Occipital lobe (tissue), 2 donors: ENCODE measurements around the gene ATP4A. TPM values are rescaled to one million over a fixed set of nuclear protein-coding genes. Genes with fewer than 3 reads are reported as not detected.
A peak's percentile ranks its signal among the peaks of the same experiment; 100 is the strongest.
"Not testable (repeated sequence)": the region's sequence is repeated elsewhere in the genome, so short reads cannot be mapped to it uniquely, and the experiment has no call there.

ENCODE experiments used
- DNase-seq: peaks from one replicate; lab custom pipeline; 2025; lab: John Stamatoyannopoulos, UW
- total RNA-seq: library from RNA; depleted of rRNA; stranded (reverse); fragments of >200 nt; gene quantifications from one replicate; pipeline ENCODE4 v1.2.3, GENCODE V29; 2014

ATP4A gene
- total RNA-seq, result not detected

DNA sequence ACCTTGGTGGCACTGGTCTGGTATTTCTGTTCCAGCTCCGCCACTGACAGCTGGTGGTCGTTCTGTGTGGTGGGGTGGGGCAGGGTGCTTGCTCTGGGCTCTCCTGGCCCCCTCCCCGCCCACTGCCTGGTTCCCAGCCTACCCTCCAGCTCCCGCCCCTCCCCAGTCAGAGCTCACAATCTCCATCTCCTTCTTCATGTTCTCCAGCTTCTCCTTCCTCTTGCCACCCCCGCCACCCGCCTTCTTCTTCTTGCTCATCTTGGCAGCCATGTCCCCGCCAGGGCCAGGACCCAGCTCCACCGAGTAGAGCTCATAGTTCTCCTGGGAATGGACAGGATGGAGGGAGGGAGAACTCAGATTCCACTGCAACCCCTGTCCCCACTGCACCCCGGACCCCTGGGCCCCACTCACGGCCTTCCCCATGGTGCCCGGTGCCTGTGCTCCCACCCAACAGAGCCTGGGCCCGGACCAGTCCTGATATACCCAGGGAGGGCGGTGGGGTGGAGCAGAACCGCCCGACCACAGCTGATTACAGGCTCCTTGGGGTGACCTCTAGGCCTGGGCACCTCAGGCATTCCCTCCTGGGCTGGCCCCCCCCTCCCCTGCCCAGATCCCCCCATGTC is at the start of gene ATP4A:
Gene ATP4A (minus strand): TSS at position 452 of the 623 bp plus-strand sequence. CDS start 29 bp downstream, at position 423.
- DNase-seq, result no peak

DNA sequence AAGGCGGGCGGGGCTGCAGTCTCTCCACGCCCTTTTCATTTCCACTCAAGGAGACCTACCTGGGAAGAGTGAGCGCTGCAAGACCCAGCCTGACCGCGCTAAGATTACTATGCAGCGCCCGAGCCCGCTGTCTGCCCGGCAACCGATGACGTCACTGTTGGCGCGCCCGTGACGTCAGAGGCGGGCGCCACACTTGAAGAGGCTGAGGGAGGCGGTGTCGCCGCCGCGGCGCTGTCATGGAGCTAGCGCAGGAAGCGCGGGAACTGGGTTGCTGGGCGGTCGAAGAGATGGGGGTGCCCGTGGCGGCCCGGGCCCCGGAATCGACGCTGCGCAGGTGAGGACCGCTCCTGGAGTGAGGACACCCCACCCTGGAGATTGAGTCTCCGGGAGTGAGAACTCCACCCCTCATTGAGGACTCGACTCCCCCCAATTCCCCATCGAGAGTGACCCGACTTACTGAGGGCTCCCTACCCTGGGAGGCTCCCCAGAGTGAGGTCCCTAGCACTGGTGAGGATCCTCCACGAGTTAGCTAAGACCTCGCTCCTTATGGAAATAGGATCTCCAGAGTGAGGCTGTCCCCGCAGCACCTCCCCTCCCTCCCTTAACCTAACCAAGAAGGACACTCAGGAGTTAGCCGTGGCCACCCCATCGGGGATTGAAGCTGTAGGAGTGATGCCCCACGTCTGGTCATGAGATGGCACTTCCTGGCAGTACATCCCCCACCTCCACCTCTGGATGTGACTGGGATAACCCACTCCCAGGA is 49.3 kb upstream of the ATP4A start, which contains the start of gene HAUS5:
Gene HAUS5 (plus strand): TSS at position 177 of the 763 bp plus-strand sequence. CDS start 60 bp downstream, at position 237.
- peak; percentile 87 for DNase-seq

DNA sequence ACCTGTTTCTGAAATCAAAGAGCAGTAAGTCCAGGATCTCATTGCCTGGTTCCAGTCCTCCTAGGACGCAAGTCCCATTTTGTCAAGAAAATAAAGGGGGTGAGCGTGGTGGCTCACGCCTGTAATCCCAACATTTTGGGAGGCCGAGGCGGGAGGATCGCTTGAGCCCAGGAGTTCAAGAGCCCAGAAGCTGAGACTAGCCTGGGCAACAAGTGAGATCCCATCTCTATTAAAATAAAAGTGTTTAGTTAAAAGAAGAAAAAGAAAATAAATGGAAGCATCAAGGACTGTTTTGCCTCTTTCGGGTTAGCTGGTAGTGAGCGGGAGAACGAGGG is 48.7 kb upstream of the ATP4A start:
- DNase-seq, result no peak

DNA sequence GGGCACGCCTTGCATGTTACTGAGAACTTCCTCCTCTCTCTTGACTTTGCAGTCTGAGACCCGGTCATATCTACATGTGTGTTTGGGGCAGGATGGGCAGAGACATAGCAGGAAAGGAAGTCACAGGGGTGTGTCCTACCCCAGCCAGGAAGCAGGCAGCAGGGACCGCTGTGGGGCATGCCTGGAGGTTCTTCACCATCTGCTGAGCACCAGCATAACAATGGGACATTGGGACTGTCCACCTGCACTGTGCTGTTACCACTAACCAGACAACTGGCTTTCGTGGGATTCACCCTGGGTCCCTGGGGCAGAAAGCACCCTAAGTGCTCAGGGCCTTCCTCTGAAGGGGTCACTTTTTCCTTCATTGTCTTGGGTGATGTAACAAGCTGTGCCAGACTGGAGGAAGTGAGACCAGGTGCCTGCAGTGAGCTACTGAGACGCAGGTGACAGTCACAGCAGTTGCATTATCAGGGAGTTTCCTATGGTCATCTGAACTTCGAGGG is 46.4 kb upstream of the ATP4A start:
- no peak for DNase-seq

DNA sequence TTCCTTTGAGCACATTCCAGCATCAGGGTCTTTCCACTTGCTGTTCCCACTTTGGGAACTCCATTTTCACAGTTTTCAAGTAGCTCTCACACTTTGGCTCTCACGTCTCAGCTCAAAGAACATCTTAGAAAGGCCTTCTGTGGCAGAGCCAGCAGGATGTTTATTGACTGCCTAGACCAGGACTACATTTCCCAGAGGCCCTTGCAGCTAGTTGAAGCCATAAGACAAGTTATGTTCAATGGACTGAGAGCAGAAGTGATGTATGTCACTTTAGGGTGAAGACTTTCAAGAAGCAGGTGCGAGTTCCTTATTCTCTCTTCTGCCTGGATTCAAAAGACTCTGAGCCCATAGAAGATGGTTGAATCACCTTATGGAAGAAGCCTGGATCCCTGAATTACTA is 44.8 kb upstream of the ATP4A start:
- DNase-seq, result no peak

DNA sequence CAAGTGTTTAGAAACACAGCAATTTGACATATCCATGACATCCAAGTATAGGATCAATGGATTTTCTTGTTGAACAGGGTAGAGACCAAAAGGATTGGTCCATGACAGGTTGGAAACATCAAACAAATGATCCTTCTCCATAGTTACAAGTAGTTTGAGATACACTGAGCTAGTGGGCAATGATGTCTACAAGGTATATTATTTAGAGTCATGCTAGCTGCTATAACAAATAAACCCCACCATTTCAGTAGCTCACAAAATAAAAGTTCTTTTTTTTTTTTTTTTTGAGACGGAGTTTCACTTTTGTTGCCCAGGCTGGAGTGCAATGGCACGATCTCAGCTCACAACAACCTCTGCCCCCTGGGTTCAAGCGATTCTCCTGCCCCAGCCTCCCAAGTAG is 44.2 kb upstream of the ATP4A start:
- DNase-seq, result no peak

DNA sequence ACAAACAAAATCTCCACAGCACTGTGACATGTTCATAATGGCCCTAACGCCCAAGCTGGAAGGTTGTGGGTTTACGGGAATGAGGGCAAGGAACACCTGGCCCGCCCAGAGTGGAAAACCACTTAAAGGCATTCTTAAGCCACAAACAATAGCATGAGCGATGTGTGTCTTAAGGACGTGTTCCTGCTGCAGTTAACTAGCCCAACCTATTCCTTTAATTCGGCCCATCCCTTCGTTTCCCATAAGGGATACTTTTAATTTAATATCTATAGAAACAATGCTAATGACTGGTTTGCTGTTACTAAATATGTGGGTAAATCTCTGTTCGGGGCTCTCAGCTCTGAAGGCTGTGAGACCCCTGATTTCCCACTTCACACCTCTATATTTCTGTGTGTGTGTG is 43.7 kb upstream of the ATP4A start:
- not testable (repeated sequence) for DNase-seq

DNA sequence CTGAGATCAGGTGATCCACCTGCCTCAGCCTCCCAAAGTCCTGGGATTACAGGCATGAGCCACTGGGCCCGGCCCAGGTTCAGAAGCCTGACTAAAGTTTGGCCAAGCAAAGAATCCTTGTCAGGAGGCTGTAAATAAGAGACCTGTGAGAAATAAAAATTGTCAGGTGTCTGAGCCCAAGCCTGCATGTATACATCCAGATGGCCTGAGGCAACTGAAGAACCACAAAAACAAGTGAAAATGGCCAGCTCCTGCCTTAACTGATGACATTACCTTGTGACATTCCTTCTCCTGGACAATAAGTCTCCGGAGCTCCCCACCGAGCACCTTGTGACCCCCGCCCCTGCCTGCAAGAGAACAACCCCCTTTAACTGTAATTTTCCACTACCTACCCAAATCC is 41.0 kb upstream of the ATP4A start:
- DNase-seq, result not testable (repeated sequence)

DNA sequence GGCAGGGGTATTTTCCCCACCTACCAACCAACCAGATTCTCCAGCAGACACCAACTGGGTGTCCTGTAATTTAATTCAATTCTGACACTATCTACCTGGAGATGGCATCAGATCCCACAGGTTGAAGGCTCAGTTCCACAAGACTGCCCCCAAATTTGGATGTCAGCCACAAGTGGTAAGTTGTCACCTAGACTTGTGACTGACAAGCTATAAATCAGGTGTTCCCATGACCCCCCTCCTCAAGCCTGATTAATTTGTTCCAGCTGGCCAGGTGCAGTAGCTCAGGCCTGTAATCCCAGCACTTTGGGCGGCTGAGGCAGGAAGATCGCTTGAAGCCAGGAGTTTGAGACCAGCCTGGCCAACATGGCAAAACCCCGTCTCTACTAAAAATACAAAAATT is 38.5 kb upstream of the ATP4A start:
- no peak for DNase-seq

DNA sequence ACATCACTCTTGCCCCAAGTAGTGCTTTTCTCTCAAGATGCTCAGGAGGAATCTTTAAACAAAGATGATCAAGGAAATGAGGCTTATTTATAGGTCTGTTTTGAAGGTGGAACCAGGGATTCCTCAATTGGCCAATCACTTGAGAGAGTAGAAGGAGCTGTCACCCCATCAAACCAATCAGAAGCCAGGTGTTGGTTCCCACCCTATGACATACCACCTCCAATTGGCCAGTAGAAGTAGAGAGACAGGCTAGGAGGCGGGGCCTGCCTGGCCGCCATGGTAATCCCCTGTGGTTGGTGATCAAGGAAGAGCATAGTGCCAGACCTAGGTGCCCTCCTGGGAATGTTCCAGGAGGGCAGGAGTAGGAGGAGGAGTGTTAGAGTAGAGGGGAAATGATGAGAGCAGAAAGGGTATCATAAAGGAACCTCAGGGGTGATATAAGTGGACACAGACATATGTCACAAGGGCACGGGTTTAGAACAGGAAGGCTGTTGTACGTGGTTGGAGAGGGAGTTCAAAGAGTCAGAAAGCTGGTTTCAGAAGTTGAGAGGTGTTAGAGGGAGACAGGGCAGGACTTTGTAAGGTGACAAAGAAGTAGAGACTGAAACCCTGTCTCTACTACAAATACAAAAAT is 33.0 kb upstream of the ATP4A start:
- DNase-seq, result no peak

DNA sequence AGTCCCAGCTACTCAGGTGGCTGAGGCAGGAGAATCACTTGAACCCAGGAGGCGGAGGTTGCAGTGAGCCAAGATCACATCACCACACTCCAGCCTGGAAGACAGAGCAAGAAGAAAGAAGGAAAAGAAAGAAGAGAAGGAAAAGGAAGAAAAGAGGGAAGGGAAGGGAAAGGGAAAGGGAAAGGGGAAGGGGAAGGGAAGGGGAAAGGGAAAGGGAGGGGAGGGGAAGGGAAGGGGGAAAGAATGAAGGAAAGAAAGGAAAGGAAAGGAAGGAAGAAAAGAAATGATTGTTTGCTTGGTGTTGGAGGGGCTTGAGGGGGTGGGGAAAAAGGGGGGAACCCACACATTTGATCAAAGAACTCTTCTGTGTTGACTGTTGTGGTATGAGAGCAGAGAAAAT is 32.5 kb upstream of the ATP4A start:
- no peak for DNase-seq

DNA sequence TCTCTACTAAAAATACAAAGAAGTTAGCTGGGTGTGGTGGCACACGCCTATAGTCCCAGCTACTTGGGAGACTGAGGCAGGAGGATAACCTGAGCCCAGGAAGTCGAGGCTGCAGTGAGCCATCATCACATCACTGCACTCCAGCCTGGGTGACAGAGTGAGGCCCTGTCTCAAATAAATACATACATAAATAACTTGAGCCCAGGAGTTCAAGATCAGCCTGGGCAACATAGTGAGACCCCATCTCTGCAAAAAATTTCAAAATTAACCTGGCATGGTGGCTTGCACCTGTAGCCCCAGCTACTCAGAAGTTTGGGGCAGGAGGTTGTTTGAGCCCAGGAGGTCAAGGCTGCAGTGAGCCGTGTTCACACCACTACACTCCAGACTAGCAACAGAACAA is 31.6 kb upstream of the ATP4A start:
- not testable (repeated sequence) for DNase-seq

DNA sequence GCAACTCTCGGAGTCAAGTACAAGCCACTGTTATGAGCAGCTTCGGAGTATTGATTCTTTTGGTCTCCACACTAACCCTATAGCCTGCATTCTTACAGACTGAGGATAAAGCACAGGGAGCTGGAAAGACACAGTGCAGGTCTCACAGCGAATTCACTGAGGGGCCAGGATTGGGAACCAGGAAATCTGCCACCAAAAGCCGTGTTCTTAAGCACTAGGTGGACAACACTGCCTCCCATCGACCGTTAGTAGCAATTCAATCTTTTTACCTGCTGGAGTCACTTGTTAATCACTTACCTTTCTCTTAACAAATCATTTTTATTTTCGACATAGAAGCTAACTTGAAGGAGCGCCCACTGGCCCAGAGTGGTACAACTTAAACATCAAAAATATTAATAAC is 28.8 kb upstream of the ATP4A start:
- no peak for DNase-seq

DNA sequence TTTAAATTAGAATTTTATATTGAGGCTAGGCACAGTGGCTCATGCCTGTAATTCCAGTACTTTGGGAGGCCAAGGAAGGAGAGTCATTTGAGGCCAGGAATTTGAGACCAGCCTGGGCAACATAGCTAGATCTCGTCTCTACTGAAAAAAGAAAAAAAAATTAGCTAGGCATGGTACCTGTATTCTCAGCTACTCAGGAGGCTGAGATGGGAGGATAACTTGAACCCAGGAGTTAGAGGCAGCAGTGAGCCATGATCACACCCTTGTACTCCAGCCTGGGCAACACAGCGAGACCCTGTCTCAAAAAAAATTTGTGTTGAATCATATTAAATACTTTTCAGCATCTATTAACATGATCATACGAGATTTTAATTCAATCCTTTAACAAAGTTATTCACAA is 27.4 kb upstream of the ATP4A start:
- DNase-seq, result no peak

DNA sequence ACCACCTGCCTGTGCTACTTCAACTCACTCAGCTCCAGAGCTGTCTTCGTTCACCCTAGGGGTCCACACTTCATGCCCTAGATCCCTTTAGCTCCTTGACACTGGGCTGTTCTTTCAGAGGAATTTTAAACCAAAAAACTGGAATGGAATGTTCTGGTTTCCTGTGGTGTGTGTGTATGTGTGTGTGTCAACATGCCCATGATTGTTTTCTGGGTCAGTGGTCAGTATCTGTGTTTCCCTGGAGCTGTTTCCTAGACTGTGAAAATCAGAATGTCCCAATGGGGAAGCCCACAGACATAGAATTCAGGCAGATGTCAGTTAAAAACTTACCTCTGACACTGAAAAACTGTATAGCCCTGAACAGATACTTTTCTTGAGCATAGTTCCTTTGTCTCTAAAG is 23.9 kb upstream of the ATP4A start:
- DNase-seq, result no peak

DNA sequence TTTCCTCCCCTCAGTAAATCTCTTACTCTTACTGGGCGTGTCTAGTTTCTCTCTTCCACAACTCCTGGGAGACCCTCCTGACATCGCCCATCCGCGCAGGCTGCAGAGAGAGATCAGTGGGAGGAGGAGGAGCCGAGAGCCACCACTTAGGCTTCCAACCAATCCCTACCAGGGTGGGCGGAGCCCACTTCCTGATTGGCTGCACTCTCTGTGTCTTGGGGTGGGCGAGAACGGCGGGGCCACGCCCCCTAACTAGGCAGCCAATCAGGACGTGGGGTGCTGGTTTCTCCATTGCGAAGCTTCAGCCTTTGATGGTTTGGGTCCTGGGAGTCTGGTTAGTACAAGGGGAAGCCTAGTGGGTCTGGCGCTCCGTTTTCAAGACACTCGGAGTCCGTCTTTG is 22.4 kb upstream of the ATP4A start, which contains the start of gene PMIS2:
Gene PMIS2 (plus strand): TSS at position 326 of the 400 bp plus-strand sequence. CDS start 87 bp downstream, outside the sequence.
- no peak for DNase-seq

DNA sequence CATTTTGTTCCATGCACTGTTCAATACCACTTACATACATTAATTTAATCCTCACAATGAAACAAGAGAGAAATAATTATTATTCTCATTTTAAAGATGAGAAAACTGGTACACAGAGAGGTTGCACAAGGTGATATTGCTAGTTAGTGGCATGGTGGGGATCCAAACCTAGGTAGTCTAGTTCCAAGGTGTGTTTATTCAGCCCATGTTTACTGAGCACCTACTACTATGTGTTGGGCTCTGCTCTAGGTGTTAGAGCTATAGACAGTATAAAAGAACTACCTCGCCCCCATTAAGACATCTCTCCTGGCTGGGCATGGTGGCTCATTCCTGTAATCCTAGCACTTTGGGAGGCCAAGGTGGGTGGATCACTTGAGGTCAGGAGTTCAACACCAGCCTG is 19.3 kb upstream of the ATP4A start:
- no peak for DNase-seq

DNA sequence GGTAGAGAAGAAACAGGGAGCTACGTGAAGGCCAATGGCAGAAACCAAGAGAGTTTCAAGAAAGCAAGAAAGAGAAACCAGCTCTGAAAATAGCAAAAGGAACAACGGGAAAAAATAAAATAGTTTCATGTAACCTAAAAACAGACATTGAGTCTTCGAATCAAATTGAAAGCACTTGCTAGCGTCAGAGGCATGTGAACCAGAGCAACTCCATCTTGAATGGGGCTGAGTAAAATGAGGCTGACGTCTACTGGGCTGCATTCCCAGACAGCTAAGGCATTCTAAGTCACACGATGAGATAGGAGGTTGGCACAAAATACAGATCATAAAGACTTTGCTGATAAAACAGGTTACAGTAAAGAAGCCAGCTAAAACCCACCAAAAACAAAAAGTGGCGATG is 15.2 kb upstream of the ATP4A start:
- no peak for DNase-seq

DNA sequence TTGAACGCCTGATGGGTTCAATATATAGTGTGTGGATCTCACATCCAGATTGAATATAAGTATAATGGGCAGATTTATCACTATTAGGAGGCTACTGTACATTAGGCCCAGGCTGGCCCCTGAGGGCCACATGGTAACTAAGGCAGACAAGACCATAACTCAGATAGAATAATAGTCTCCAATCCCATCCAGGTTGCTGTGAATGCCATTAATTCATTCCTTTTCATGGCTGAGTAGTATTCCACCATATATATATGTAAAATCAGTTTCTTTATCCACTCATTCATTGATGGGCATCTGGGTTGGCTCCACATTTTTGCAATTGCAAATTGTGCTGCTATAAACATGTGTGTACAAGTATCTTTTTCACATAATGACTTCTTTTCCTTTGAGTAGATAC is 14.5 kb upstream of the ATP4A start:
- no peak for DNase-seq

DNA sequence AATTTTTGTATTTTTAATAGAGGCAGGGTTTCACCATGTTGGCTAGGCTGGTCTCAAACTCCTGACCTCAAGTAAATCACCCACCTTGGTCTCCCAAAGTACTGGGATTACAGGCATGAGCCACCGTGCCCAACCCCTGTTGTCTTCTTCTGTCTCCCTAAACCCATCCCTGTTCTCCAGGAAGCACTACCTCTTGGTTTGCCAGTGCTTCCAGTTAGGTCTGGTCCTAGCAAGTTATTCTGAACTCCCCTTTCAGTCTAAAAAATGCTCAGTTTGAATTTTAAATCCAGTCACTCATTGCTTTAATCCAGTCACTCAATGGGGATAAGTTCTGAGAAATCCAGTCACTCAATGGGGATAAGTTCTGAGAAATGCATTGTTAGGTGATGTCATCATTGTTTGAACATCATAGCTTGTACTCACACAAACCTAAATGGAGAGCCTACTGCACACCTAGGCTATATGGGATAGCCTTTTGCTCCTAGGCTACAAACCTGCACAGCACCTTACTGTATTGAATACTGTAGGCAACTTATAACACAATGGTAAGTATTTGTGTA is 8.0 kb upstream of the ATP4A start:
- no peak for DNase-seq

DNA sequence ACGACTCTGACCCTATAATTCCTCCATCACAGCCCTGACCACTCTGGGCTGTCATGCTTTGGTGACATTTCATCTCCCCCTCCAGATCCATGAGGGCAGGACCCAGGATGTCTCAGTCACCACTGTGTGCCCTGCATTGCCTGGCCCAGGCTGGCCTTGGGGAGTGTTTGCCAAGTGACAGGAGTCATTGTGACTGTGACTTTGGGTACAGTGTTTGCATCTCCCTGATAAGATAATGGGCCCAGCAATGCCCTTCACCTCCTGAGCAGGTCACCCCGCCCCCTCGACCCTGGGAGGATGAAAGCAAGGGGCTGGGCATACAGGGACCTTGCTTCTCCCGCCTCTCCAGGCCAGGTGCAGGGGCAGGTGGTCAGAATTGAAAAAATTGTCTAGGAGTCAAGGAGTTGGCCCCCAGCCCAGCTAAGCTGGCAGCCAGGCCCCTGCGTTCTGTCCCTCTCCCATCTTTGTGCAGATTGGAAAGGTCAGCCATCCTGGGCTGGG is 5.9 kb upstream of the ATP4A start:
- DNase-seq, result no peak

DNA sequence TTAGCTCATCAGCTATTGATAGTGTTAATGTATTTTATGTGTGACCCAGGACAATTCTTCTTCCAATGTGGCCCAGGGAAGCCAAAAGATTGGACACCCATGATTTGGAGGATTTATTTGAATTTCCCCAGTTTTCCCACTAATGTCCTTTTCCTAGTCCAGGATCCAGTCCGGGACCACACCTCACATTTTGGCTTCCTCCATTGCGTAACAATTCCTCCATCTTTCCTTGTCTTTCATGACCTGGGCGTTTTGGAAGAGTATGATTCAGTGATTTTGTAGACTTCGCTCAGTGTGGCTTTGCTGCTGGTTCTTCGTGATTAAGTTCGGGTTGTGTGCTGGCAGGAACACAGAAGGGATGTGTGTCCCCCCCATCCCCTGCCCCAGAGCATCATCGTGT is 3.3 kb upstream of the ATP4A start:
- DNase-seq, result no peak
